LNCAP (cell line): Measurements from ENCODE around the gene ECHS1.

Source experiments
- TF ChIP-seq, protein P1 (sequence below): fragments of 450-650 bp; IDR thresholded peaks from 2 replicates; pipeline ENCODE4 v1.5.1; 2017; ENCODE audit warnings: mild to moderate bottlenecking

Gene ECHS1

DNA sequence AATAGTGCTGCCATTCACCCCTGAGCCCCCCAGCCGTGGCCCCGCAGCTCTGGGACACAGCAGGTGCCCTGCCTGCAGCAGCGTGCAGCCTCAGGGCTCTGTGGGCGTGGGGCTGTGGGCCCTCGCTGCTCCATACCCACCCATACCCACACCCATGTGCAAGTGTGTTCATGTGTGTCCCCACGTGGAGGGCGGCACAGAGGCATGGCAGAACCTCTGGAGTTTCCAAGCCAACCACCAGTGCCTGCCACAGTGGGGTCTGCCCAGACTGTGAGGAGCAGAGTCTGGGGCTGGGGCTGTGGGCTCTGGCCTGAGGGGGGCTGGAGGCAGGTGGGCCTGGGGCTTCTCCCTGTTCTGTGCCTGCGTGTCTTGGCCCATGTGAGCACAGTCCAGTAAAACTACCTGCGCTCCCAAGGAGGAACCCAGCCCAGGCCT is 23.6 kb downstream of the ECHS1 start:
- TF ChIP-seq, protein P1, sequence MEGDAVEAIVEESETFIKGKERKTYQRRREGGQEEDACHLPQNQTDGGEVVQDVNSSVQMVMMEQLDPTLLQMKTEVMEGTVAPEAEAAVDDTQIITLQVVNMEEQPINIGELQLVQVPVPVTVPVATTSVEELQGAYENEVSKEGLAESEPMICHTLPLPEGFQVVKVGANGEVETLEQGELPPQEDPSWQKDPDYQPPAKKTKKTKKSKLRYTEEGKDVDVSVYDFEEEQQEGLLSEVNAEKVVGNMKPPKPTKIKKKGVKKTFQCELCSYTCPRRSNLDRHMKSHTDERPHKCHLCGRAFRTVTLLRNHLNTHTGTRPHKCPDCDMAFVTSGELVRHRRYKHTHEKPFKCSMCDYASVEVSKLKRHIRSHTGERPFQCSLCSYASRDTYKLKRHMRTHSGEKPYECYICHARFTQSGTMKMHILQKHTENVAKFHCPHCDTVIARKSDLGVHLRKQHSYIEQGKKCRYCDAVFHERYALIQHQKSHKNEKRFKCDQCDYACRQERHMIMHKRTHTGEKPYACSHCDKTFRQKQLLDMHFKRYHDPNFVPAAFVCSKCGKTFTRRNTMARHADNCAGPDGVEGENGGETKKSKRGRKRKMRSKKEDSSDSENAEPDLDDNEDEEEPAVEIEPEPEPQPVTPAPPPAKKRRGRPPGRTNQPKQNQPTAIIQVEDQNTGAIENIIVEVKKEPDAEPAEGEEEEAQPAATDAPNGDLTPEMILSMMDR, result no peak

DNA sequence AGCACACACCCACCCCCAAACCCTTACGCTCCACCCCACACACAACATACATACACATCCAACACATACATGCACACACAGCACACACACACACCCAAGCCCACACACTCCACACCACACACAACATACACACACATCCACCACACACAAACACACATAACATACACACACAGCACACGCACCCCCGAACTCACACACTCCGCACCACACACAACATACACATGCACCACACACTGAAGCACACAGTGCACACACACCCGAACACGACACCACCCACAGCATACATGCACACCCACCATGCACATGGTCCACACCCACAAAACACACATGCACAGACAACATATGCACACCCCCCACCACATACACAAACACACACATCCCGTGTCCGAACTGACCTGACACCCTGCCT is 24.0 kb downstream of the ECHS1 start:
- TF ChIP-seq, protein P1, result no peak

DNA sequence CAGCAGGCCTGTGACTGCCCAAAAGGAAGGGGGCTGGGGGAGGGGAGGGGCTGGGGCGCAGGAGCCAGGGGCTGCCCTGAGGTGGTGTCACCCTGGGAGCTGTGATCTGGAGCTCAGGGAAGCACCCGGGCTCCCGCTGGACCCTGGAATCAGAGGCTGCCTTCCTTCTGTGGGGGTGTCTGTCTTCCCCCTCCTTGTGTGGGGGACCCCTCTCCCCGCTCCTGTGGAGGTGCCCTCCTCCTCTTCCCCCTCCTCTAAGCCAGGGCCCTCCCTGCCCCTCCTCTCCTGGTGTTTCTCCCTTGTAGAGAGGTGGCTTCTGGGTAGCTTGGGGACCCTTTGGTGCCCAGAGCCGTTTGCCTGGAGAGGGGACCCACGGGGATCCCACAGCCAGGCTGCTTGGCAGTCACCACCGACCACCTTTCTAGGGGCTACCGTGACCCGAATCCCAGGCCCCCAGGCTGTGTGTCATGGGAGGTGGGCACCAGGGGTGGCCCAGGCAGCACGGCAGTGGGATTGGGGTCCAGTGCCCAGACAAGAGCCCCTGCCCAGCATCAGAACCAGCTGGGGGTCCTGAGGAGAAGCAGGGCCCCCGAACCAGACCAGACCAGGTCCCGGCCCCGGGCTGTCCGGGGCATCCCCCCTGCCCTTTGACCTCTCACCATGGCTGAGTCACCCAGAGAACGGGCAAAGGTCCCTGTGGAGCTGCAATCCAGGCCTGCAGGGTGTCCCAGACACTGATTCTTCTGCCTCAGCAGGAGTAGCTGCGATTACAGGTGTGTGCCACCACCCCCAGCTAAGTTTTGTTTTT is 25.2 kb downstream of the ECHS1 start:
- TF ChIP-seq, protein P1, result no peak

DNA sequence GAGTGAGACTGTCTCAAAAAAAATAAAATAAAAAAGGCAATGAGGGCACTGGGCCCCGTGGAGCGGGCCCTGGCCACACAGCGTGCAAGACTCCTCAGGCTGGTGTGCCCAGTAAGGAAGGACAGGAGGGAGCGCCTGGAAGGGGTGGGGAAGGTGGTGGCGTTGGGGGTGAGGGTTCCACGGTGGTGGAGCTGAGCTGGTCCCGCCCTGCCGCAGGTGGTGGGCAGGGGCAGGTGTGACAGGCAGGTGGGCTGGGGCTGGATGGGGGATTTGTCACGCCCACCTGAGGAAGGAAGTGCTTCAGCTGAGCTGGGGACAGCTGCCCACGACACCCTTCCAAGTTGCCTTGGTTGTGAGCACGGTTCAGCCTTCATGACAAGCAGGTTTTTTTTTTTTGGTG is 26.7 kb downstream of the ECHS1 start:
- TF ChIP-seq, protein P1, result no peak

DNA sequence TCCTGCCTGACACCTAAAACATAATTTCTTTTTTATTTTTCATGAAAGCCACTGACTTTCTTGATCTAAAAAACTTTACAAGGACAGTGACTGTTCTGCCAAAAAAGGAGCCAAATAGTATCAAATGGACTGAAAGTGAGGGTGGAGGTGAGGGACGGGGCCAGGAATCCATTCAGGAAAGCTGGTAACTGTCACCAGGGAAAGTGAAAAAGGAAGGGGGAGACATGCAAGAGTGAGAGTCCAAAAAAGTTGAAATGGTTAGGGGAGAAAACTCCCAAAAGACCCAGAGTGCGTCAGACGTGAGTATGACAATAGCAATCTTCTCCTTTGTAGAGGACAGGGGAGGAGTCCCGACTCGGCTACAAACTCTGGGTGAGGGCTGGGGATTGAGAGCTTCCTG is 28.9 kb downstream of the ECHS1 start:
- TF ChIP-seq, protein P1, result no peak

DNA sequence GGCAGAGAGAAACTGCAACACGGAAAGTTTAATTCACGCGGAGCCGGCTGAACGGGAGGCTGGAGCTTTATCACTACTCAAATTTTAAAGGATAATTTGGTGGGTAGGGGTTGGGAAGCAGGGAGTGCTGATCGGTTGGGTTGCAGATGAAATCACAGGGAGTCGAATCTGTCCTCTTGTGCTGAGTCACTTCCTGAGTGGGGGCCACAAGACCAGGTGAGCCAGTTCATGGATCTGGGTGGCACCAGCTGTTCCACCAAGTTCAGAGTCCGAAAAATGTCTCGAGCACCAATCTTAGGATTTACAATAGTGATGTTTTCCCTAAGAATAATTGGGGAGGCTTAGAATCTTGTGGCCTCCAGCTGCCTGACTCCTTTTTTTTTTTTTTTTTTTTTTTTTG is 29.6 kb downstream of the ECHS1 start:
- TF ChIP-seq, protein P1, result no peak

DNA sequence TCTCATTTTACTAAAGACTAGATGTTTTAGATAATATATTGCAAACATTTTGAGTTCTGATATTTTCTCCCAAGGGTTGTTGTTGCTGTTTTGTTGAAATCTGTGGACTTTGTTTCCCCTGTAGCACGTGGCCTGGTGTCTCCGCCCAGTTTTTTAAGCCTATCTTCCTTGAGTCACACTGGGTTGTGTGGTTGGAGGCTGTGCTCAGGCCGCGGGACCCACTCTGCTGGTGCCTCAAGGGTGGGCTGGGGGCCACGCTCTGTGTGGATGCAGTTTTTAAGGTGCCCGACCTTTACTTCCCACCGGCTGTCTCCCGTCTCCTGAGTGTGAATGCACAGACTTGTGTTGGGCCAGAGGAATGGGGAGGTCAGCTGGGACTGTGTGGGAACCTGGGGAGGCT is 30.2 kb downstream of the ECHS1 start:
- TF ChIP-seq, protein P1, result no peak
